Activated T-helper 1 cell treated with anti-CD3 and anti-CD28 coated beads, Interleukin-2, amount 50 U/mL, for 16 hours (primary cell): ENCODE measurements around the gene IPCEF1.

Source experiments
- DNase-seq, 2 donors: peaks; one replicate each; pipeline ENCODE4 v3.0.0-alpha.2; 2020; ENCODE audit warnings: low read depth in 1 of 2, low spot score in 1 of 2

IPCEF1 gene

GRCh38 chr6:154297721-154298120 is 58.9 kb downstream of the IPCEF1 start:
- DNase-seq: no peak

GRCh38 chr6:154297210-154297609 is 59.4 kb downstream of the IPCEF1 start:
- no peak for DNase-seq

GRCh38 chr6:154295733-154296132 is 60.9 kb downstream of the IPCEF1 start:
- DNase-seq: no peak

- DNase-seq: no peak
These were observed 63.6 kb downstream of the IPCEF1 start for GRCh38 chr6:154292855-154293519.

- DNase-seq: no peak
These were observed 64.5 kb downstream of the IPCEF1 start for GRCh38 chr6:154292066-154292465.

GRCh38 chr6:154289818-154290508 is 66.6 kb downstream of the IPCEF1 start:
- DNase-seq: no peak

GRCh38 chr6:154285826-154286225 is 70.8 kb downstream of the IPCEF1 start:
- no peak for DNase-seq

GRCh38 chr6:154284313-154284853 is 72.2 kb downstream of the IPCEF1 start:
- no peak for DNase-seq

GRCh38 chr6:154280521-154280920 is 76.1 kb downstream of the IPCEF1 start:
- DNase-seq: no peak

GRCh38 chr6:154277629-154278017 is 79.0 kb downstream of the IPCEF1 start:
- DNase-seq: no peak

- DNase-seq: no peak
These were observed 79.6 kb downstream of the IPCEF1 start for GRCh38 chr6:154276810-154277628.

- DNase-seq: no peak
These were observed 82.4 kb downstream of the IPCEF1 start for GRCh38 chr6:154274168-154274567.

GRCh38 chr6:154268486-154268885 is 88.1 kb downstream of the IPCEF1 start:
- DNase-seq: no peak

- no peak for DNase-seq
These were observed 89.0 kb downstream of the IPCEF1 start for GRCh38 chr6:154267508-154268106.

GRCh38 chr6:154266560-154267099 is 90.0 kb downstream of the IPCEF1 start:
- no peak for DNase-seq

GRCh38 chr6:154261688-154262397 is 94.8 kb downstream of the IPCEF1 start:
- no peak for DNase-seq

- DNase-seq: no peak
These were observed 98.4 kb downstream of the IPCEF1 start for GRCh38 chr6:154258064-154258757.

GRCh38 chr6:154257067-154257466 is 99.5 kb downstream of the IPCEF1 start:
- DNase-seq: no peak

GRCh38 chr6:154252678-154253077 is 103.9 kb downstream of the IPCEF1 start:
- DNase-seq: no peak

- no peak for DNase-seq
These were observed 105.5 kb downstream of the IPCEF1 start for GRCh38 chr6:154251116-154251515.
